HG02943 (cell line): ENCODE data around the gene SLC50A1.

ENCODE experiments used
- ATAC-seq: cut with Tn5 transposase; IDR thresholded peaks from one replicate; pipeline ENCODE4 v1.9.1; 2021; ENCODE audit warnings: mild to moderate bottlenecking, low read depth, moderate library complexity; ENCODE audit not compliant: unreplicated experiment

SLC50A1 gene

DNA sequence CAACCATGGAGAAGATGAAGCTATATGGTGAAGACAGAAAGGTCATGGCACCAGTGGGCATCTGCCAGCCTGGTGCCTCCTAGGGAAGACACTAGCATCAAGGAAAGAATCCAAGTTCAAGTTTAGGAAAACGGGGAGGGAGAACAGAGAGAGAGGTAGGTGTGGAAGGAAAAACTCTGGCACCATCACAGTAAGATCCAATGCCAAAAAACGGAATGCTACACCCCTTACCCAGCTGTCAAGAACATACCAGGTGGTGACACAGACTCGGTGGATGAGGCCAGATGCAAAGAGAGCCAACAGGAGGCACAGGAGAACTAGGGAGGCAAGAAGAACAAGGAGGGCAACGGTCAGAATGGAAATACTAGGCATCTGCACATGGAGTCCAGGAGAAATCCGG lies 33.9 kb downstream of the SLC50A1 start:
- ATAC-seq, result no peak

DNA sequence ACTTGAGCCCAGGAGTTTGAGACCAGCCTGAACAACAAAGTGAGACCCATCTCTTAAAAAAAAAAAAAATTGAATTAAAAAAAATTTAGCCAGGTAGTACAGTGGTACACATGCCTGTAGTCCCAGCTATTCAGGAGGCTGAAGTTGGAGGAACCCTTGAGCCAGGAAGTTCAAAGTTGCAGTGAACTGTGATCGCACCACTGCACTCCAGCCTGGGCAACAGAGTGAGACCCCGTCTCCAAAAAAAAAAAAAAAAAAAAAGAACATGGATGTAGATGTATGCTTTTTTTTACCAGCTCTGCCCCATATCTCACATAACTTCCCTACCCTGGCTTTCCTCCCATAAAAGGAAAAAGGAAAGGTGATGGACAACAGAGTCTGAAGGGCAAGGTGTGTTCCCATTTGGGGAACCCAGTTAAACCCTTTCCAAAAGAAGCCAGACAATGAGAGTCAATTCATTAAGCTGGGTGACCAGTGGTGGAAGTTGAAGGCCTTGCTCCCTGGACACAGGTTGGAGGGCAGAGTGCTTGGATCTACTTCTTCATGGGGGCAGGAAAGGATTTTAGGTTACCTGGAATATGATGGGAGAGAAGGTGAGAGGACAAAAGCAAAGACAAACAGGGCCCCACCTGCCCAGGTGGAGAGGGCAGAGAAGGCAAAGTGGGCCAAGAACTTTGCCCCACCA lies 34.6 kb downstream of the SLC50A1 start:
- no peak for ATAC-seq

DNA sequence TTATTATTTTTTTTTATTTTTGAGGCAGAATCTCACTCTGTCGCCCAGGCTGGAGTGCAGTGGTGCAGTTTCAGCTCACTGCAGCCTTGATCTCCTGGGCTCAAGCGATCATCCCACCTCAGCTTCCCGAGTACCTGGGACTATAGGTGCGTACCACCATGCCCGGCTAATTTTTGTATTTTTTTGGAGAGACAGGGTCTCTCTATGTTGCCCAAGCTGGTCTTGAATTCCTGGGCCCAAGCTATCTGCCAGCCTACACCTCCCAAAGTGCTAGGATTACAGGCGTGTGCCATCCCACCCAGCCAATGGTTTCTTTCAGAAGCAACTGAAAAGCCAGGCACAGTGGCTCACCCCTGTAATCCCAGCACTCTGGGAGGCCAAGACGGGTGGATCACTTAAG lies 35.2 kb downstream of the SLC50A1 start:
- no peak for ATAC-seq

GRCh38 chr1:155171836-155172731 lies 36.4 kb downstream of the SLC50A1 start:
- peak; percentile 14 for ATAC-seq

DNA sequence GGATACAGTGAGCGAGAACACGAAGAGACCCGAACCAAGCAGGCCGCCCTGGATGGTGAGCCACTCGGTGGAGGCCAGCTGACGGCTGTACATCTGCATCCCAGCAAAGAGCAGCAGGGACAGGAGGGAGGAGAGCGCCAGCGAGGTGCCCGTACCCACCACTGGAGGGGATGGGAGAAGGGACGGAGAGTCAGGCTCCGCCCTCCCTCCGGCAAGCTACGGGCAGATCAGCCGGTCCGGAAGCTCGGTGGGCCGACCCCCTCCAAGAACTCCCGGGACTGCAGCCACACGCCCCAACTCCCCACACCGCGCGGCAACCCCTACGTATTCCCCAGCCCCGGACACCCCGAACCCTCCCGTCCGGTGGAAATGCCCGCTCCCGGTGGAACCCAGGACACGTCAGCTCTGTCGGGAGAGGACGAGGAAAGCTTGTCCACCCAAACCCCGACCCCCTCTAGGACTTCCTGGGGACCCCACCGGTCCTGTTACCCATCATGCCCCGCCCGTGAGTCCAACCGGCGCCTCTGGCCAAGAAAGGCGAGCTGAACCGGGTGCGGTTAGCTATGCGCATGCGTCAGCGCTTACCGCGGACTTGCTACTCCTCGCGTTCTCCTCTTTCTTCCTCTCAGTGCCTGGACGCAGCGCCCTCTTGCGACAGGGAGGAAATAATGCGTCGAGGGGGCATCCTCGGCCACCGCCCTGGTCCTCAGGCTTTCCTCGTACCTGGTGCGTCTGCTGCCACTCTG lies 37.3 kb downstream of the SLC50A1 start, which contains the start of gene KRTCAP2:
Gene KRTCAP2 (minus strand): TSS at position 573 of the 746 bp plus-strand sequence. CDS start 80 bp downstream, at position 493.
- peak; percentile 78 for ATAC-seq

- ATAC-seq, result no peak
These were observed 38.0 kb downstream of the SLC50A1 start, which contains the start of gene TRIM46 for GRCh38 chr1:155173478-155174323. TSS of gene TRIM46 (plus strand) at chr1:155173849. CDS start at chr1:155173967, 118 bp downstream.

- ATAC-seq, result no peak
These were observed 39.0 kb downstream of the SLC50A1 start for GRCh38 chr1:155174324-155175280.

GRCh38 chr1:155175281-155175926 lies 39.8 kb downstream of the SLC50A1 start:
- no peak for ATAC-seq

- ATAC-seq, result no peak
These were observed 40.3 kb downstream of the SLC50A1 start for GRCh38 chr1:155175927-155176371.

DNA sequence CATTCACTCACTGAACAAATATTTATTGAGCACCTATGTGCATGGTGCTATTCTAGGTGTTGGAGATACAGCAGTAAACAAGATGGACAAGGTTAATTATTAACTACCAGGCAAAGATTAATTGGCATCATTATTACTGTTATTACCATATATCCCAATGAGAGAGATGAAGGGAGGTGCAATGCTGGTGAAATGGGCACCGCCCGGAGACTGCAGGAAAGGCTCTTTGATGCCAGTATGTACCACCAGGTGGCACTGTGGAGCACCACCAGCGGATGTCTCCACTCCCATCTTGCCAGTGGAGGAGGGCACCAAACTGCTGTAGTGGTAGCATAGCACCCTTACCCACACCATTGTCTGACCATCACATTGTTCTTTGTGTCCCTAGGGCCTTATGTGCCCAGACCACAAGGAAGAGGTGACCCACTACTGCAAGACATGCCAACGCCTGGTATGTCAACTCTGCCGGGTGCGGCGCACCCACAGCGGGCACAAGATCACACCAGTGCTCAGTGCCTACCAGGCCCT lies 41.0 kb downstream of the SLC50A1 start:
- ATAC-seq, result no peak

DNA sequence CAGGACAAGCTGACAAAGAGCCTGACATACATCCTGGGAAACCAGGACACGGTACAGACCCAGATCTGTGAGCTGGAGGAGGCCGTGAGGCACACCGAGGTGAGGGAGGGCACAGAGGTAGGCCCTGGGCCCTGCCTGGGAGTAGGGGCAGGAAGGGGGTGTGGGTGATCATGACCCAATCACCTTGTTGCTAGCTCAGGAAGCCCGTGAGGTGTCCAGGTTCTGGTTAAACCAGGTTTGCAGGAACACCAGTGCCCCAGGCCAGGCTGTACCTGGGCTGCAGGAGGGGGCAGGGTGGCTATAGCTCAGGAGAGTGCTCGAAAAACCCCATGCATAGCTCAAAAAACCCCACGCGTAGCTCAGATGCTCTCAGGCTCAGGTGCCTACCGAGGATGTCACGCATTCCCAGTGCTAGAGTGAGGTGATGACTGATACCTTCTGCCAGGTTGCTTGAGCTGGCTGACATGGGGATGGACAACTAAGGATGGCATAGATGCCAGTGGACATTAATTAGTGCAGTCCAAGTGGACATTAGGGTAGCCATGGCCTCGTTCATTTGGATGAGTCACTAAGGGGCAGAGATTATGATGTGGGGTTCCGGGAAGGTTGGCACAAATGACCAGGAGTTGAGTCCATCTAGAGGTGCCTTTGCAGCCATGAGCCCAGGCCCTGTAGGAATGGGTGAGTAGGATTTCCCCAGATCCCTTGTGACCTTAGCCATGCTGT lies 41.7 kb downstream of the SLC50A1 start:
- ATAC-seq, result no peak

DNA sequence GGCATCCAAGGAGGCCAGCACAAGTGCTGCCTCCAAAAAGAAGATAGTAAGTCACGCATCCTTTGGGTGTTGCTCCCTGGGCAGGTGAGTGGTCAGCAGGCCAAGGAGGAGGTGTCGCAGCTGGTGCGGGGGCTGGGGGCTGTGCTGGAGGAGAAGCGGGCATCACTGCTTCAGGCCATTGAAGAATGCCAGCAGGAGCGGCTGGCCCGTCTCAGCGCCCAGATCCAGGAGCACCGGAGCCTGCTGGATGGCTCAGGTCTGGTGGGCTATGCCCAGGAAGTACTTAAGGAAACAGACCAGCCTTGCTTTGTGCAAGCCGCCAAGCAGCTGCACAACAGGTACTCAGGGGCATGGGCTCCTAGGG lies 42.2 kb downstream of the SLC50A1 start:
- ATAC-seq, result no peak

DNA sequence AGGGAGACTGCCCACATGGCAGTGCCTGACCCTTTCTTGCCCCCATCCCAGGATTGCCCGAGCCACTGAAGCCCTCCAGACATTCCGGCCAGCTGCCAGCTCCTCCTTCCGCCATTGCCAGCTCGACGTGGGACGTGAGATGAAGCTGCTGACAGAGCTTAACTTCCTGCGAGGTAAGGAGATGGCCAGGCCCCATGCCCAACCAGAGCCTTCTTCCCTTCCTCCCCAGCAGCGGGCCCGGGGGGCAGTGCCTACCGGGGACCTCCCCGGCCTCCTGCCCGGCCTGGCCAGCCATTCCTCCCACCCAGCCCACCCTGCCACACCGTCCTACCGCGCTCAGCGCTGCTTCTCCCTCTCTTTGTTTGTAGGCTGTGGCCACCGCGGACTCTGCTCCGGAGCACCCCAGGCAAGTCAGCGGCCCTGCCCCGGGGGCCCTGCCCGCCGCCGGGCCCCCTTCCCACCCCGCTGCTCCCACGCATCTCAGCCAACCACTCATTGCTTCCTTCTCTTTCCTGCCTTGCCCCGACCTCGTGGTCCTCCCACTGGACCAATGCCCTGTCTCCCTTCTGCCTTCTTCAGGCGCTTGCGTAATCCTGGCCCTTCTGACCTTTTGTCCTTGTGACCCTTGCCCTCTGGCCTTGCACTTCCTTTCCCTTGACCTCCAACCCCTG lies 42.9 kb downstream of the SLC50A1 start:
- no peak for ATAC-seq

DNA sequence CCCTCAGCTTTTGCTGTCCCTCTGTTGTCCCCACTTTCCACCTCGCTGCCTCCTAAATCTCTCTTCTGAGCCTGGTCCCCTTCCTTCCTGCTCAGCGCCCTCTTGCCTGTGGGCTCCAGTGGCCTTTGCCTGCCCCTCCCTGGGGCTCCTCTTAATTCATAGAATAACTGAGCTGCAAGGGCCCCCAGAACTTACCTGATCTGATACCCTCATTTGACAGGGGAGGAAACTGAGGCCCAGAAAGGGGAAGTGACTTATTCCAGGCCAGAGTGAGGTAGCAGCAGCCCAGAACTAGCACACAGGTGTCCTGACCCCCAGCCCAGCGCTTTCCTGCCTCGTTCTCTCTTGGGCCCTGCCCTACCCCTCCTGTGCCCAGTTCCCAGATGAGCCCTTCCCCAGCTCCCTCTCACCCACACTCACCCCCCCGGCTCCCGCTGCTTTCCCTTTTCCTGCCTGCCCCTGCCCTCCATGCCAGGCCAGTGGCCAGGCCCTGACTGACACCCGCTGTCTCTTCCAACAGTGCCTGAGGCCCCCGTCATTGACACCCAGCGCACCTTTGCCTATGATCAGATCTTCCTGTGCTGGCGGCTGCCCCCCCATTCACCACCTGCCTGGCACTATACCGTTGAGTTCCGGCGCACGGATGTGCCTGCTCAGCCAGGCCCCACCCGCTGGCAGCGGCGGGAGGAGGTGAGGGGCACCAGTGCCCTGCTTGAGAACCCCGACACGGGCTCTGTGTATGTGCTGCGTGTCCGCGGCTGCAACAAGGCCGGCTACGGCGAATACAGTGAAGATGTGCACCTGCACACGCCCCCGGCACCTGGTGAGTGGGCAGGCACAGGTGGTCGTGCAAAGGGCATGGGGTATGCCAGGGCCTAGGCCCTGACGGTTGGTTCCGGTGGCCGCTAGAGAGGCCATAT lies 43.7 kb downstream of the SLC50A1 start:
- no peak for ATAC-seq

- ATAC-seq, result no peak
These were observed 45.9 kb downstream of the SLC50A1 start for GRCh38 chr1:155181371-155182051.
